ENCODE data around the gene RAB31. TPM values are rescaled to one million over a fixed set of nuclear protein-coding genes. Genes with fewer than 3 reads are reported as not detected.

RAB31 gene
- total RNA-seq, 3 donors from 2014 or later = 22.4 to 110 (median 32.4) TPM

DNA sequence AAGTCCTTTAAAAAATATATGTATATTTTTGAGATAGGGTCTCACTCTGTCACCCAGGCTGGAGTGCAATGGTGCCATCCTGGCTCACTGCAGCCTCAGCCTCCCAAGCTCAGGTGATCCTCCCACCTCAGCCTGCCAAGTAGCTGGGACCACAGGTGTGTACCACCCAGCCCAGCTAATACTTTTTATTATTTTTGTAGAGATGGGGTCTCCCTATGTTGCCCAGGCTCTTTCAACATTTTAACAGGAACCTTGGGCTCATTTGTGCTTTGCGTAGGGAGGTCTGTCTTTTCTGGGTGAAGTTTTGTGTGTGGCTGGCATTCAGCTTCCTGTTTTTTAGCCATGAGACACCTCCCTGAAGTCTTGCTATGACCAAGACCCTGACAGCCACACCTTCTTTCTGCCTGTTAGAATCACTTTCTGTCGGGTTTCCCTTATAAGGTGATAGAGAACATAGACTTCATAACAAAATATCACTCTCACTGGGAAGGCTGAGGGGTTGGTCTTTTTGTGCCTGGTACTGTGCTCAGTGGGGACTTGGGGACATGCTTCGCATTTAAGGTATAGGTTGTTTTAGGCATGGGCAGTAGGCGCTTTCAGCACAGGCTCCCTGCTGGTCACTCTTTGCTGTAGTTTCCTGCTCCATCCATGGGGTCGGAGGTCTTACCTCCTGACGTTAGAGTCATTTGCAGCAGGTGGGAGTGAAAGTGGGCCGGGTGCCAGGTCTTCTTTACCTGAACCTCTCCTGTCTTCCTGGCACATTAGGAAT, 3.4 kb downstream of the RAB31 start:
- peak in 1 of 2 donors; percentile 47 for DNase-seq (ENCODE audit: low spot score in 2 of 2)
- Histone ChIP-seq H3K4me3 (peak overlapping the region in 1 of 3 donors; percentile 91), H3K27me3 (no peaks in the 10 kb centered on the region), H3K9me3 (no peaks in the 10 kb centered on the region), H3K36me3 (no peaks in the 10 kb centered on the region), H3K27ac (peak overlapping the region; percentile 23 to 26), H3K4me1 (no peaks in the 10 kb centered on the region)
- no peak for TF ChIP-seq POLR2AphosphoS5 (IDR thresholded peaks at IDR 0.05)
- TF ChIP-seq POLR2A (IDR thresholded peaks at IDR 0.05) = no peak
- TF ChIP-seq, protein P1, sequence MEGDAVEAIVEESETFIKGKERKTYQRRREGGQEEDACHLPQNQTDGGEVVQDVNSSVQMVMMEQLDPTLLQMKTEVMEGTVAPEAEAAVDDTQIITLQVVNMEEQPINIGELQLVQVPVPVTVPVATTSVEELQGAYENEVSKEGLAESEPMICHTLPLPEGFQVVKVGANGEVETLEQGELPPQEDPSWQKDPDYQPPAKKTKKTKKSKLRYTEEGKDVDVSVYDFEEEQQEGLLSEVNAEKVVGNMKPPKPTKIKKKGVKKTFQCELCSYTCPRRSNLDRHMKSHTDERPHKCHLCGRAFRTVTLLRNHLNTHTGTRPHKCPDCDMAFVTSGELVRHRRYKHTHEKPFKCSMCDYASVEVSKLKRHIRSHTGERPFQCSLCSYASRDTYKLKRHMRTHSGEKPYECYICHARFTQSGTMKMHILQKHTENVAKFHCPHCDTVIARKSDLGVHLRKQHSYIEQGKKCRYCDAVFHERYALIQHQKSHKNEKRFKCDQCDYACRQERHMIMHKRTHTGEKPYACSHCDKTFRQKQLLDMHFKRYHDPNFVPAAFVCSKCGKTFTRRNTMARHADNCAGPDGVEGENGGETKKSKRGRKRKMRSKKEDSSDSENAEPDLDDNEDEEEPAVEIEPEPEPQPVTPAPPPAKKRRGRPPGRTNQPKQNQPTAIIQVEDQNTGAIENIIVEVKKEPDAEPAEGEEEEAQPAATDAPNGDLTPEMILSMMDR (IDR thresholded peaks at IDR 0.05) = no peak
- intact Hi-C loops (cut with DNase I; ENCODE audit: low total_unique reads) = no loop called here

DNA sequence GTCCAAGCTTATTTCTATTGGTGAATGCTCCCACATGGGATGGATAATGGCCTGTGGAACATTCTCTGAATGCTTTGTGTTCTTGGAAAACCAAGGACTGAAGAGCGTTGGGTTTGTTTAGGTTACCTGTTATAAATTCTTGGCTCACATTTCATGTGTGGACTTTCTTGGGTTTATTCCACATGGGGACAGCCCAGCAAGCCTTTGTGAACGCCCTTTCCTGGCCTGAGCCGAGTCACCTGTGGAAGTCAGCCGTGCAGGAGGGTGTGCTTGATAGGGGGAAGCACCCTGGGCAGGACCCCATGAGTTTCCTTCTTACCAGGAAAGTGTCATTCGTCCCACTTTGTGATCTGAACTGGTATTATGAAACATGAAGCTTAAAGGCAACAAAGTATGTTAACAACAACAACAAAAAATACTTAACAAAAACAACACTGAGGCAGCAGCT, 4.1 kb downstream of the RAB31 start:
- intact Hi-C loops (cut with DNase I; ENCODE audit: low total_unique reads) = no loop called here
- peak overlapping the region; percentile 23 to 26 for H3K27ac ChIP-seq
- H3K9me3 ChIP-seq = no peaks in the 10 kb centered on the region
- TF ChIP-seq POLR2AphosphoS5 (IDR thresholded peaks at IDR 0.05) = no peak
- TF ChIP-seq, protein P1 (IDR thresholded peaks at IDR 0.05) = no peak
- TF ChIP-seq POLR2A (IDR thresholded peaks at IDR 0.05) = no peak
- no peaks in the 10 kb centered on the region for H3K27me3 ChIP-seq
- DNase-seq (ENCODE audit: low spot score in 2 of 2) = no peak
- no peaks in the 10 kb centered on the region for H3K4me1 ChIP-seq
- H3K36me3 ChIP-seq = no peaks in the 10 kb centered on the region
- no peak overlapping the region for H3K4me3 ChIP-seq

DNA sequence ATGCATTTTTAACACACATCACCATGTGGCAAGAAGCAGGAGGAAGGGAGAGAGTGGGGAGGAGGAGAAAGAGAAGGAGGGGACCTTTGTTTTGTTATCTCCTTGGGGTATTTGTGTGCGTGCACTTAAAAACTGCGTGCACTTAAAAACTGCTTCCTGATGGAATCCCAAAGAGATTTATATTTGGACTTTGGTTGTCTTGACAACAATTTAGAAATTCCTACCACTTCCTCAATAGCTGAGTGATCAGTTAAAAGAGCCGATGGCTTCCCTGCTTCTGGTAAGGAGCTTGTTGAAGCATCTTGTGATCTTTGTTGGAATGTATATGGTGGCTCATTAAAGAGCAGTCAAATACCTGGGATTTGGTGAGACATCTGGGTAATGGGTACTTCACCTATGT, 4.5 kb downstream of the RAB31 start:
- no peaks in the 10 kb centered on the region for H3K9me3 ChIP-seq
- no peak overlapping the region for H3K27ac ChIP-seq
- no peak for DNase-seq (ENCODE audit: low spot score in 2 of 2)
- H3K4me3 ChIP-seq = no peak overlapping the region
- no peaks in the 10 kb centered on the region for H3K4me1 ChIP-seq
- no peaks in the 10 kb centered on the region for H3K27me3 ChIP-seq
- TF ChIP-seq POLR2AphosphoS5 (IDR thresholded peaks at IDR 0.05) = no peak
- TF ChIP-seq, protein P1 (IDR thresholded peaks at IDR 0.05) = no peak
- no peak for TF ChIP-seq POLR2A (IDR thresholded peaks at IDR 0.05)
- H3K36me3 ChIP-seq = no peaks in the 10 kb centered on the region
- intact Hi-C loops (cut with DNase I; ENCODE audit: low total_unique reads) = no loop called here

DNA sequence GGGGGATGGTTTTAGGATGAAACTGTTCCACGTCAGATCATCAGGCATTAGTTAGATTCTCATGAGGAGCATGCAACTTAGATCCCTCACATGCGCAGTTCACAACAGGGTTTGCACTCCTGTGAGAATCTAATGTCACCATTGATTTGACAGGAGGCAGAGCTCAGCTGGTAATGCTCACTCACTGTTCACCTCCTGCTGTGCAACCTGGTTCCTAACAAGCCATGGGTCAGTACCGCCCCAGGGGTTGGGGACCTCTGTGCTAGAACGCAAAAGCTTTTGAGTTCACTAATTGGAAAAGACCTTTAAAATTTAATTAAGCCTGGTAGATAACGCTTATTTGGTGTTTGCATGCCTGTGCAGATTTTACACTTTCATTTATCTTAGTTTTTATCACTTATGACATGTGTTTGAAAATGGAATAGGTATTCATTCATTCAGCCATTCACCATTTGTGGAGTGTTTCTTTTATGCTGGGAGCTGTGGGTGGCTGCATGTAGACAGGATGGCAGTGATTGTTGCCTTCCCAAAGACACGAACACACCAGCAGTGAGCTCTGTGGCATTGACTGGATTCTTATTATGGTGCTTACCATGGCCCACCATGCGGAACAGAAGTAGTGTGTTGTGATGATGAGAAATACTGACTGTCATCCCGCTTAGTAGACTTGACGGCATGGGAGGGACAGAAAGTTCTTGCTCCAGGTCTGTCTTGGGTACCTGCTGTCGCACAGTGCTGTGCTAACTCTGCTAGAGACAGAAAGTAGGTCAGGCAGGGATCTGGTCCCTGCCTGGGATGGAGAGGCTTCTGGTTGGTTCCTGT, 6.4 kb downstream of the RAB31 start:
- Histone ChIP-seq H3K4me3 (no peak overlapping the region), H3K27ac (no peak overlapping the region), H3K36me3 (no peaks in the 10 kb centered on the region), H3K9me3 (no peaks in the 10 kb centered on the region), H3K4me1 (no peaks in the 10 kb centered on the region), H3K27me3 (no peaks in the 10 kb centered on the region)
- no peak for DNase-seq (ENCODE audit: low spot score in 2 of 2)
- intact Hi-C loops (cut with DNase I; ENCODE audit: low total_unique reads) = no loop called here
- TF ChIP-seq POLR2A (IDR thresholded peaks at IDR 0.05) (no peak), POLR2AphosphoS5 (IDR thresholded peaks at IDR 0.05) (no peak)
- TF ChIP-seq, protein P1 (IDR thresholded peaks at IDR 0.05) = no peak

DNA sequence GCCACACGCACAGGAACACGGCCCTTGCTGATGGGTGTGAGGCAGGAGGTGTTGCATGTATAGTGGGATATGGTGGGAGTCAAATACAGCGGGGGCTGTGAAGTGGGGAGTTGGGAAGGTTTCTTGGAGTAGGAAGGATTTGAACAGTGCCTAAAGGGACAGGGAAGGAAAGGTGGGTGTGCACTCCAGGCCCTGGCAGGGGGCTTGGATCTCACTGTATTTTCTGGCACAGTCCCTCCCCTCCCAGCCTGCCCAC, 6.9 kb downstream of the RAB31 start:
- Histone ChIP-seq H3K4me1 (no peaks in the 10 kb centered on the region), H3K9me3 (no peaks in the 10 kb centered on the region), H3K4me3 (no peak overlapping the region), H3K27ac (no peak overlapping the region), H3K36me3 (no peaks in the 10 kb centered on the region), H3K27me3 (no peaks in the 10 kb centered on the region)
- intact Hi-C loops (cut with DNase I; ENCODE audit: low total_unique reads) = no loop called here
- no peak for DNase-seq (ENCODE audit: low spot score in 2 of 2)
- no peak for TF ChIP-seq POLR2A (IDR thresholded peaks at IDR 0.05)
- no peak for TF ChIP-seq POLR2AphosphoS5 (IDR thresholded peaks at IDR 0.05)
- TF ChIP-seq, protein P1 (IDR thresholded peaks at IDR 0.05) = no peak

All from breast epithelium (tissue), 4 donors.